Retinal pigment epithelial cell (primary cell): ENCODE measurements around the gene DCP1A.
"Not testable (repeated sequence)": the region's sequence is repeated elsewhere in the genome, so short reads cannot be mapped to it uniquely, and the experiment has no call there.

Source experiments
- DNase-seq: peaks from one replicate; pipeline ENCODE4 v3.0.0-alpha.2; 2010; ENCODE audit warnings: low read depth
- H3K4me3 ChIP-seq: 2 replicates; pipeline ENCODE4 v1.5.1; 2011; ENCODE audit warnings: mild to moderate bottlenecking, low read length, control low read depth, moderate library complexity
- TF ChIP-seq, protein P1 (sequence below): conservative IDR thresholded peaks from 2 replicates; pipeline ENCODE4 v1.5.1; 2011; ENCODE audit warnings: low read depth, low read length, control low read depth, inconsistent platforms

The DCP1A gene

DNA sequence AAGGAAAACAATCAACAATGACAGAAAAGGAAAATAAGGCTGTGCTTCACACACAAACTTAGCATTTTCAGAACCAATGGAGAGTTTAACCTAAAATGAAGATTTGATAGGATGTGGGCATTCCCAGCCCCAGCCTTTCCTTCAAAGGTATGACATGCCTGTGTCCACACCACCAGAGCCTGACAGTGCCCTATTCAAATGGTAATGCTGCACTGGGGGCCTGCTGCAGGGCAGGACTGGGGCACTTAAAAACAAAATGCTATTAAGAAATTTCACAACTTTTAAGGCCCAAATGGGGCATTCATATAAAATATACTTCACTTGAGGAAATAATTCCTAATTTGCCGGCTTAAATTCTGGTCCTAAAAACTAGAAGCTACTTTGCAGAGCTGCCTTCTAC lies 60.6 kb downstream of the DCP1A start:
- no peak overlapping the region for H3K4me3 ChIP-seq
- no peak for DNase-seq
- TF ChIP-seq, protein P1, sequence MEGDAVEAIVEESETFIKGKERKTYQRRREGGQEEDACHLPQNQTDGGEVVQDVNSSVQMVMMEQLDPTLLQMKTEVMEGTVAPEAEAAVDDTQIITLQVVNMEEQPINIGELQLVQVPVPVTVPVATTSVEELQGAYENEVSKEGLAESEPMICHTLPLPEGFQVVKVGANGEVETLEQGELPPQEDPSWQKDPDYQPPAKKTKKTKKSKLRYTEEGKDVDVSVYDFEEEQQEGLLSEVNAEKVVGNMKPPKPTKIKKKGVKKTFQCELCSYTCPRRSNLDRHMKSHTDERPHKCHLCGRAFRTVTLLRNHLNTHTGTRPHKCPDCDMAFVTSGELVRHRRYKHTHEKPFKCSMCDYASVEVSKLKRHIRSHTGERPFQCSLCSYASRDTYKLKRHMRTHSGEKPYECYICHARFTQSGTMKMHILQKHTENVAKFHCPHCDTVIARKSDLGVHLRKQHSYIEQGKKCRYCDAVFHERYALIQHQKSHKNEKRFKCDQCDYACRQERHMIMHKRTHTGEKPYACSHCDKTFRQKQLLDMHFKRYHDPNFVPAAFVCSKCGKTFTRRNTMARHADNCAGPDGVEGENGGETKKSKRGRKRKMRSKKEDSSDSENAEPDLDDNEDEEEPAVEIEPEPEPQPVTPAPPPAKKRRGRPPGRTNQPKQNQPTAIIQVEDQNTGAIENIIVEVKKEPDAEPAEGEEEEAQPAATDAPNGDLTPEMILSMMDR: no peak

DNA sequence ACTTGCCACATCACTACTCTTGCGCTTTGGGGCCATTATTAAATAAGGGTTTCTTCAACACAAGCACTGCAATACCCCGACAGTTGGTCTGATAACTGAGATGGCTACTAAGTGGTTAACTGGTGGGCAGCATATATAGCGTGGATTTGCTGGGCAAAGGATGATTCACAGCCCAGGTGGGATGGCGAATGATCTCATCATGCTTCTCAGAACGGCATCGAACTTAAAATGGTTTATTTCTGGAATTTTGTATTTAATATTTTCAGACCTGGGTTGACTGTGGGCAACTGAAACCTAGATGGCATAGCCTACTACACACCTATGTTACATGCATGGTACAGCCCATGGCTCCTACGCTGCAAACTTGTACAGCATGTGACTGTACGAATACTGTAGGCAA lies 64.8 kb downstream of the DCP1A start:
- no peak for DNase-seq
- H3K4me3 ChIP-seq: no peak overlapping the region
- TF ChIP-seq, protein P1: no peak

DNA sequence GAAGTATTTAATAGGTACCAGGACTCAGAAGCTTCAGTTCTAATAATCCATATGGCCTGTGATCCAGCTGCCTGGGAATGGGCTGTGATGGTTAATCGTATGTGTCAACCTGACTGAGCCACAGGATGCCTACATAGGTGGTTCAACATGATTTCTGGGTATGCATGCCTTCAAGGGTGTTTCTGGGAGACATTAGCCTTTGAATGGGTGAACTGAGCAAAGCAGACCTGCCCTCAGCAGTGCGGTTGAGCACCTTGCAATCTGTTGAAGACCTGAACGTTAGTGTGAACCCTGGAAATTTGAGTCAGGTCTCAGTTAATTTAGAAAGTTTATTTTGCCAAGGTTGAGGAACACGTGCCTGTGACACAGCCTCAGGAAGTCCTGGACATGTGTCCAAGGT lies 68.7 kb downstream of the DCP1A start:
- H3K4me3 ChIP-seq: no peak overlapping the region
- TF ChIP-seq, protein P1: no peak
- DNase-seq: no peak

DNA sequence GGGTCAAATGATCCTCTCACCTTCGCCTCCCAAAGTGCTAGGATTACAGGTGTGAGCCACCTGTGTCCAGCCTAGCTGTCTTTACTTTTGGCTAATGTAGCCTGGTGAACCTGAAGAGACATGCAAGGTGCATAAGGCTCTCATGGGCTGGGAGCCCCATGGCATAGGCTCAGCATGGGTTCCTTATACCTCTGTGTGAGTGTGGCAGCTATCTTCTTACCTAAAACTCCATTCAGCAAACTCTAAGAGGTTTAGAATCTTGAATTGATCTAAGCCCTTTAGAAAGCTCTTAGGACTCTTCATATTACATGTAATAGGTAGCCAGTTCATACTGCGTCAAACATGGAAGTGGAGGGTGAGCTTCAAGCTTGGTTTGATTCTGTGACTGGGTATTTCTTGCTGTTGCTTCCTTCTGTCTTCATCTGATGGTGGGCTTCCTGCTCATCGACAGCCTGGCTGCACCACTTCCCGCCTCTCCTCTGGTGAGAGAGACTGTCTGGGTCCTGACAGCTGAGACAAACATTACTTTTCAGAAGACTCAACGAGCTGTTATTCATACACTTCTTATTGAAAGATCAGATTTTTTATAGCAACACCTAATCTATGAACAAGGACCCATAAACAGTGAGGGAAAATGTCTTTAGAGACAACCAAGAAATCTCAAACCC lies 72.3 kb downstream of the DCP1A start:
- no peak overlapping the region for H3K4me3 ChIP-seq
- DNase-seq: no peak
- TF ChIP-seq, protein P1: no peak

DNA sequence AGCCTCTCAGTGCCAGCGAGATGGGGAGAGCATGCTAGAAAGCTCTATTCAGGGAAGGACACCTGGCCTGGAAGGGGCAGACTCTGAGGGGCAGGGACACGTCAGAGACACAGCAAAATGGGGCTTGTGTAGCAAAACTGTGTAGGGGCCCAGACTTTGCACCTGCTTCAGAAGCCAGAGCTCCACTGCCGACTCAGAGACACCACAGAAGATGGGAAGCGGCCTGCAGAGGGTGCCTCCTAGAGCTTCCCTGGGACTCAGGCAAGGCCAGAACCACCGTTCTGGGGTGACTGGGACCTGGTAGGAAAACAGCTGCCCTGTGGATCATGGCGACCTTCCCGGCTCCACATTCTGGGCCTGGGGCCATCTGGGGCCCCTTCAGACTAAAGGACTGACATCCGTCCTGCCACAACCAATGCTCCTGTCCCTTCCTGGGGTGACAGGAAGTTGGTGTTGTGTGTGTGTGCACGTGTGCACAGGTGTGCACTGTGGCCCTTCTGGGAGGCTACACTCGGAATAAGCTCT lies 74.1 kb downstream of the DCP1A start:
- TF ChIP-seq, protein P1: no peak
- H3K4me3 ChIP-seq: no peak overlapping the region
- DNase-seq: no peak

DNA sequence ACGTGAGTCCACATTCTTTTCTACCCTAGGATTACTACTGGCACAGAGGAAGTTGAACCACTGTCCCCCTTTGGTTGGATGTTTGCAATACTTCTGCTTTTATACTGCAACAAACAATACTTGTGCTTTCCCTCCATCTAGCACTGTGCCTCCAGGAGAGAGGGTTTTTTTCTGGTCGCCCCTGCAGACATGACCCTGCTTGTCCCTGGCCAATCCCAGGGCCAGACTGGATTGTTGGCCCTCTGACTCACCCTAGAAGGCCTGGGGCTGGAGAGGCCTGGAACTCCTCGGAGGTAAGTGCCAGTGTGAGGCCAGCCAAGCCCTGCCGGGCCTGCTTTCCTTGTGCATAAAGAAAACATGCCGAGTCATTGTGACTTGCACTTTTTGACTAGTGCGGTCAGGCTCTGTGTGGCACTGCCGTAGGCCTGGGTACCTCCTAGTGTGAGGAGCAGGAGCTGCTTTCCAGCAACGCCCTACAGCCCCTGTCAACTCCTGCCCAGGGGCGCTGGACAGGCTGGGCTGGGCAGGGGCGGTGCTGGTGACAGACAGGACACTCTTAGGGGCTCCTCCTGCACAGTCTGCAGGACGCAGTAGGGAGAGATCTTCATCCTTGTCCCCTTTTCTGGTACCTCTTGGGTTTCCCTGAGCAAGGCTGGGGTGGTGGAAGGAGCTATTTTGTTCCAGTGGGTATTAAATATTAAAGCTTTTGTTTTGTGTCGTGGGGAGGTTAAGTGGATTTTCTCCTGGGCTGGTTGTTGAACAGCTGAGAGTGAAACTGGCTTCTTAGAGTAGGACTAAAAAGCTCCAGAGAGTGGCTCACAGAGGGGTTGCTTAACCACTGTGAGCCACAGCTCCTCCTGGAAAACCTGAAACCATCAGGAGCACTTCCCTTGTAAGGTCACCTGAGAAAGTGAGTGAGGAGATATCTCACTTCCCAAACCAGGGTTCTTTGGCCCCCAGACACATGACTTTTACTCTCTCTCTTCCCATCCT lies 77.2 kb downstream of the DCP1A start:
- no peak overlapping the region for H3K4me3 ChIP-seq
- peak; percentile 98 for DNase-seq
- TF ChIP-seq, protein P1: peak; percentile 27

DNA sequence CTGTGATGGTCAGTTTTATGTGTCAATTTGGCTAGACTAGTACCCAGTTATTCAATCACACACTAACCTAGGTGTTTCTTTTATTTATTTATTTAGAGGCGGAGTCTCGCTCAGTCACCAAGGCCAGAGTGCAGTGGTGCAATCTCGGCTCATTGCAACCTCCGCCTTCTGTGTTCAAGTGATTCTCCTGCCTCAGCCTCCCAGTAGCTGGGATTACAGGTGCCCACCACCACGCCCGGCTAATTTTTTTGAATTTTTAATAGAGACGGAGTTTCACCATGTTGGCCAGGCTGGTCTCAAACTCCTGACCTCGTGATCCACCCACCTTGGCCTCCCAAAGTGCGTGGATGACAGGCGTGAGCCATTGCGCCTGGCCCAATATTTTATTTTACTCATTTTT lies 78.2 kb downstream of the DCP1A start:
- H3K4me3 ChIP-seq: not testable (repeated sequence)

More for the DNA sequence above, 78.2 kb downstream of the DCP1A start:
- not testable (repeated sequence) for DNase-seq
